ENCODE measurements around the gene NTHL1. TPM values are rescaled to one million over a fixed set of nuclear protein-coding genes. Genes with fewer than 3 reads are reported as not detected.

The NTHL1 gene
- total RNA-seq, 2 donors from 2014 or later: 10.3 to 17.7 TPM

- Histone ChIP-seq H3K27ac (no peak overlapping the region), H3K9me3 (no peaks in the 10 kb centered on the region), H3K4me3 (no peak overlapping the region), H3K27me3 (no peaks in the 10 kb centered on the region), H3K4me1 (peaks cover 0 to 18% of the 10 kb centered on the region in 2 donors), H3K36me3 (peaks cover 41% of the 10 kb centered on the region)
- DNase-seq (ENCODE audit: low spot score): no peak
- no peak for TF ChIP-seq CTCF (IDR thresholded peaks at IDR 0.05)
These were observed 38.6 kb upstream of the NTHL1 start for GRCh38 chr16:2086106-2086742.

- DNase-seq (ENCODE audit: low spot score): no peak
- peaks cover 44% of the 10 kb centered on the region for H3K36me3 ChIP-seq
- no peaks in the 10 kb centered on the region for H3K9me3 ChIP-seq
- TF ChIP-seq CTCF (IDR thresholded peaks at IDR 0.05): no peak
- H3K27me3 ChIP-seq: no peaks in the 10 kb centered on the region
- no peak overlapping the region for H3K27ac ChIP-seq
- no peak overlapping the region for H3K4me3 ChIP-seq
- peaks cover 0 to 21% of the 10 kb centered on the region in 2 donors for H3K4me1 ChIP-seq
These were observed 38.0 kb upstream of the NTHL1 start for GRCh38 chr16:2085669-2086068.

- Histone ChIP-seq H3K4me1 (peaks cover 0 to 21% of the 10 kb centered on the region in 2 donors), H3K27me3 (no peaks in the 10 kb centered on the region), H3K4me3 (no peak overlapping the region), H3K9me3 (no peaks in the 10 kb centered on the region), H3K27ac (no peak overlapping the region), H3K36me3 (peaks cover 39% of the 10 kb centered on the region)
- no peak for DNase-seq (ENCODE audit: low spot score)
- TF ChIP-seq CTCF (IDR thresholded peaks at IDR 0.05): no peak
These were observed 37.4 kb upstream of the NTHL1 start for GRCh38 chr16:2084895-2085625.

- Histone ChIP-seq H3K4me3 (no peak overlapping the region), H3K27ac (no peak overlapping the region), H3K27me3 (no peaks in the 10 kb centered on the region), H3K36me3 (peaks cover 39% of the 10 kb centered on the region), H3K4me1 (peaks cover 0 to 21% of the 10 kb centered on the region in 2 donors), H3K9me3 (no peaks in the 10 kb centered on the region)
- DNase-seq (ENCODE audit: low spot score): no peak
- no peak for TF ChIP-seq CTCF (IDR thresholded peaks at IDR 0.05)
These were observed 36.5 kb upstream of the NTHL1 start for GRCh38 chr16:2083876-2084780.

- Histone ChIP-seq H3K4me1 (peaks cover 0 to 21% of the 10 kb centered on the region in 2 donors), H3K27ac (no peak overlapping the region), H3K4me3 (no peak overlapping the region), H3K36me3 (peaks cover 37% of the 10 kb centered on the region), H3K27me3 (no peaks in the 10 kb centered on the region), H3K9me3 (no peaks in the 10 kb centered on the region)
- no peak for DNase-seq (ENCODE audit: low spot score)
- no peak for TF ChIP-seq CTCF (IDR thresholded peaks at IDR 0.05)
These were observed 35.8 kb upstream of the NTHL1 start for GRCh38 chr16:2083409-2083808.

Measured in right atrium auricular region (tissue), 2 donors.